ENCODE measurements around the gene FAM124B.

FAM124B gene

GRCh38 chr2:224379172-224379571, 22.7 kb downstream of the FAM124B start:
- DNase-seq = no peak

GRCh38 chr2:224378701-224379097, 23.2 kb downstream of the FAM124B start:
- DNase-seq = no peak

- no peak for DNase-seq
These were observed 23.9 kb downstream of the FAM124B start for GRCh38 chr2:224377751-224378700.

- no peak for DNase-seq
These were observed 29.3 kb downstream of the FAM124B start for GRCh38 chr2:224372641-224373040.

GRCh38 chr2:224369028-224369632, 32.8 kb downstream of the FAM124B start:
- peak; percentile 41 for DNase-seq

GRCh38 chr2:224366267-224366844, 35.6 kb downstream of the FAM124B start:
- DNase-seq = no peak

GRCh38 chr2:224365331-224365730, 36.6 kb downstream of the FAM124B start:
- DNase-seq = no peak

- DNase-seq = no peak
These were observed 38.6 kb downstream of the FAM124B start for GRCh38 chr2:224363281-224363680.

- DNase-seq = no peak
These were observed 39.8 kb downstream of the FAM124B start for GRCh38 chr2:224362094-224362493.

- DNase-seq = peak; percentile 3
These were observed 41.1 kb downstream of the FAM124B start for GRCh38 chr2:224360801-224361251.

- DNase-seq = no peak
These were observed 42.3 kb downstream of the FAM124B start for GRCh38 chr2:224359569-224359968.

- peak; percentile 8 for DNase-seq
These were observed 44.6 kb downstream of the FAM124B start for GRCh38 chr2:224357098-224357901.

GRCh38 chr2:224354632-224355211, 47.2 kb downstream of the FAM124B start:
- no peak for DNase-seq

- no peak for DNase-seq
These were observed 51.2 kb downstream of the FAM124B start for GRCh38 chr2:224350703-224351102.

GRCh38 chr2:224349396-224349795, 52.5 kb downstream of the FAM124B start:
- DNase-seq = no peak

GRCh38 chr2:224347176-224348051, 54.5 kb downstream of the FAM124B start:
- DNase-seq = no peak

GRCh38 chr2:224345492-224345891, 56.4 kb downstream of the FAM124B start:
- DNase-seq = no peak

- no peak for DNase-seq
These were observed 58.7 kb downstream of the FAM124B start for GRCh38 chr2:224343226-224343625.

GRCh38 chr2:224335991-224336390, 65.9 kb downstream of the FAM124B start:
- DNase-seq = no peak

- no peak for DNase-seq
These were observed 67.2 kb downstream of the FAM124B start for GRCh38 chr2:224334726-224335125.

- no peak for DNase-seq
These were observed 68.0 kb downstream of the FAM124B start for GRCh38 chr2:224333726-224334482.

All from NCI-H2029 treated with DMSO at 0.1 percent for 48 hours (cell line).